Left lung (tissue), 10 donors: ENCODE results near the gene FNDC3B. TPM values are rescaled to one million over a fixed set of nuclear protein-coding genes. Genes with fewer than 3 reads are reported as not detected.
A peak's percentile ranks its signal among the peaks of the same experiment; 100 is the strongest.
"Not testable (repeated sequence)": the region's sequence is repeated elsewhere in the genome, so short reads cannot be mapped to it uniquely, and the experiment has no call there.

Source experiments
- ATAC-seq: fragments of 200-7000 bp; cut with Tn5 transposase; one replicate; pipeline ENCODE4 v1.9.1; 2020; ENCODE audit warnings: moderate library complexity
- DNase-seq, 4 donors: peaks; one replicate each; pipeline ENCODE4 v3.0.0-alpha.2; 2013 to 2020
- H3K27ac ChIP-seq, 2 donors: fragments of 200-600 bp; sonication (generic) in 1 of 2; one replicate each; pipeline versions ENCODE4 v1.5.0 to v1.8.0; 2020 to 2021
- H3K27me3 ChIP-seq, 2 donors: fragments of 200-600 bp; sonication (generic) in 1 of 2; one replicate each; pipeline versions ENCODE4 v1.5.0 to v1.8.0; 2020 to 2021
- H3K36me3 ChIP-seq, 2 donors: fragments of 200-600 bp; sonication (generic) in 1 of 2; one replicate each; pipeline versions ENCODE4 v1.5.0 to v1.8.0; 2020 to 2021
- H3K4me1 ChIP-seq, 2 donors: fragments of 200-600 bp; one replicate each; pipeline ENCODE4 v1.8.0; 2021
- H3K4me3 ChIP-seq, 2 donors: fragments of 200-600 bp; sonication (generic) in 1 of 2; one replicate each; pipeline versions ENCODE4 v1.5.0 to v1.8.0; 2020 to 2021; ENCODE audit warnings: mild to moderate bottlenecking in 1 of 2
- H3K9me3 ChIP-seq, 2 donors: fragments of 200-600 bp; sonication (generic) in 1 of 2; one replicate each; pipeline versions ENCODE4 v1.5.0 to v1.8.0; 2020 to 2021
- CTCF ChIP-seq, 2 donors: fragments of 200-600 bp; sonication (generic) in 1 of 2; IDR thresholded peaks; one replicate each; pipeline versions ENCODE4 v1.5.0 to v1.8.0; 2021; ENCODE audit warnings: antibody characterized with exemption in 2 of 2
- intact Hi-C, 2 donors: fragments of 100-400 bp; cut with DNase I; formaldehyde crosslinking; loops; one replicate each; pipeline versions ENCODE4 v1.11.2 to v1.14.2; 2022
- polyA plus RNA-seq, 6 donors: library from polyadenylated mRNA; unstranded; fragments of 120-200 nt; gene quantifications; one replicate each; pipeline ENCODE4 v1.2.1, GENCODE V29; 2013; ENCODE audit not compliant: insufficient read length in 6 of 6
- total RNA-seq, 2 donors: library from RNA; stranded (reverse); fragmentation: NEBNext Ultra II Directional; extraction: Animal tissue kit (Norgen Biotek cat#: 25700); gene quantifications; one replicate each; pipeline ENCODE4 v1.2.1, GENCODE V29; 2021
- donor health status: DM: no; HTN: yes; CAD: no.
- donor health status: DM: no; HTN: no; CAD: no.

The FNDC3B gene
- total and polyA plus RNA-seq, 8 donors: 35.2 to 185 (median 42.3) TPM

DNA sequence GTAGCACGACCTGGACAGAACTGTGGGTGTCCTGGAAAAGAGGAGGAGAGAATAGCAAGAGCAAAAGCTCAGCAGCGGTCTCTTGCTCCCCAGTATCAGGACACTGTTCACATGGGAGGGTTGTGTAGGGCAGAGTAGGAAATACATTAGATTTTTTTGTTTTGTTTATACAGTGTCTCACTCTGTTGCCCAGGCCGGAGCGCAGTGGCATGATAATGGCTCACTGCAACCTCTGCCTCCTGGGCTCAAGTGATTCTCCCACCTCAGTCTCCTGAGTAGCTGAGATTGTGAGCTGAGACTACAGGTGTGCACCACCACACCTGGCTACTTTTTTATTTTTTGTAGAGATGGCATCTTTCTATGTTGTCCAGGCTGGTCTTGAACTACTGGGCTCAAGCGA, 53.3 kb downstream of the FNDC3B start:
- H3K4me1 ChIP-seq: peaks cover 15 to 73% of the 10 kb centered on the region in 2 donors
- DNase-seq (no peak), ATAC-seq (no peak)
- peaks cover 0 to 7% of the 10 kb centered on the region in 2 donors for H3K9me3 ChIP-seq
- no peak for TF ChIP-seq CTCF (IDR thresholded peaks at IDR 0.05)
- peak overlapping the region in 1 of 2 donors; percentile 3 for H3K27ac ChIP-seq
- no peak overlapping the region for H3K4me3 ChIP-seq
- no peaks in the 10 kb centered on the region for H3K36me3 ChIP-seq
- no peaks in the 10 kb centered on the region for H3K27me3 ChIP-seq
- intact Hi-C loops: no loop called here

- intact Hi-C loops, H3K36me3 ChIP-seq: not testable (repeated sequence)
- peaks cover 22 to 73% of the 10 kb centered on the region in 2 donors for H3K4me1 ChIP-seq
Observed at GRCh38 chr3:172093581-172094443, 54.4 kb downstream of the FNDC3B start.

DNA sequence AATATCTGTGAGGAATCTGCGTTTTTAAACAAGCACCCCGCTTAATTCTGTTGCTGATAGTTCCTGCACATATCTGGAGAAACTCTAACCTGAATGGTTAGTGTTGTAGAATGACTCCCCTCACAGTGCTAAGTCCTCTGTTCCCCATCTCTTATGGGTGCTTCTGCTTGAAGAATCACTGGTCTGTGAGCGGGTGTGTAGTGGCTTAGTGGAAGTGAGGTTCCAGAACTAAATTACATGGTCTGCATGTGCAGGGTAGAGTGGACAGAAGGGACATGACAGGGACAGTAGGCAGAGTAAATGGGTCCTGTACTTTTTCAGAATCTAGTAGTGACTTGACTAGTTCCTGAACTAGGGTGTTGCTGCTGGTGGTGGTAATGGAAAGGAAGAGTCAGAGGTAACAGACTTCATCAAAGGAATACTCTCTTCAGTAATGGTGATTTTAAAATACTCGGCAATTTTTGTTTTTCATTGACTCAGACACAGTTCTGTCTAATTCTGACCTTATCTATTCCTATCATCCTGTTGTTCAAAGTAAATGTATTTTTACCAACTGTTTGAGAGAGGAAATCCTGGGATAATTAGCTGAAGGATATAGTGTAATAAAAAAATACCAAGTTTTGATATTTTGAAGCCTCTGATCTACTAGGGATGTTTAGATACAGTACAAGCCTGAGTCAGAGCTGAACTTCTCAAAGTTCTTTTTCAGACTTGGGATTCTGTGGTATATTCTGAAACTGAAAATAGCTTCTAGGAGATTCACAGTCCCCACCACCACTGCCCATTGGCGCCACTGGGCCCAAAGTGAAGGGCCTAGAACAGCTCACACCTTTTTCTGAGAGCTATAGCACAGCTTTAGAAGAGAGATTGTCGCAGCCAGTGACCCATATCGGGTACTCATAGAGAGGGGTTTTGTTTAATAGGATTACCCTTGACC, 55.5 kb downstream of the FNDC3B start:
- intact Hi-C loops: no loop called here
- DNase-seq (no peak), ATAC-seq (no peak)
- Histone ChIP-seq H3K4me3 (no peak overlapping the region), H3K27me3 (no peaks in the 10 kb centered on the region), H3K9me3 (peaks cover 0 to 7% of the 10 kb centered on the region in 2 donors), H3K27ac (peak overlapping the region in 1 of 2 donors; percentile 39), H3K4me1 (peaks cover 24 to 75% of the 10 kb centered on the region in 2 donors), H3K36me3 (no peaks in the 10 kb centered on the region)
- TF ChIP-seq CTCF (IDR thresholded peaks at IDR 0.05): no peak

More at GRCh38 chr3:172093581-172094443, 54.4 kb downstream of the FNDC3B start:
- not testable (repeated sequence) for ATAC-seq, DNase-seq, H3K4me3 ChIP-seq, H3K27me3 ChIP-seq, H3K9me3 ChIP-seq
- H3K27ac ChIP-seq: peak overlapping the region in 1 of 2 donors; percentile 39

DNA sequence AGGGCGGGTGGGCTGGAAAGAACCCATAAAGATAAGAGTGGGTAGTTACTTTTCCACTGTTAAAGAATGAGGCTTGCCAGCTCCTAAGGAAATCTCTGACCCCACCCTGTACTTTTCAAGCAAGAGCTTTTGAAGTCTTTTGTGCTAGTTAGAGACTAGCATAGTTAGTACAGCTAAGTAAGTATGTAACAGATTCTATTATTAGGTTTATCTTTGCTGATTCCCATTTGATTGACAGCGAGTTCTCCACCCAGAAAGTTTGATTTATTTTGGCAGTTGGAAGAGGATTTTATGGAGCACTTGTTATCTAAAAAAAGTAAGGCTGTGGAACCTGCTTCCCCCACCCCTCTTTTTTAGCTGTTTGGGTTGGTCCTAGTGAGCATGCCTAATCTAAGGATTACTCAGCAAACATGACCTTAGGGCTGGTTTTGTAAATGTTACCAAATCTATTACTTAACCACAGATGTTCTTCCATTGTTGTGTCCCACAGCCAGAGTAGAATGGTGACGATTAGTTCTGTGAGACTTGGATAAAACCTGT, 57.6 kb downstream of the FNDC3B start:
- no peaks in the 10 kb centered on the region for H3K27me3 ChIP-seq
- H3K4me1 ChIP-seq: peaks cover 34 to 76% of the 10 kb centered on the region in 2 donors
- ATAC-seq (peak; percentile 72), DNase-seq (no peak)
- intact Hi-C loops: no loop called here
- peak overlapping the region; percentile 37 to 39 for H3K27ac ChIP-seq
- no peaks in the 10 kb centered on the region for H3K36me3 ChIP-seq
- no peak overlapping the region for H3K4me3 ChIP-seq
- peaks cover 0 to 7% of the 10 kb centered on the region in 2 donors for H3K9me3 ChIP-seq
- no peak for TF ChIP-seq CTCF (IDR thresholded peaks at IDR 0.05)

- DNase-seq (no peak), ATAC-seq (no peak)
- no peak for TF ChIP-seq CTCF (IDR thresholded peaks at IDR 0.05)
- no peaks in the 10 kb centered on the region for H3K36me3 ChIP-seq
- intact Hi-C loops: no loop called here
- H3K9me3 ChIP-seq: peaks cover 0 to 7% of the 10 kb centered on the region in 2 donors
- peaks cover 41 to 76% of the 10 kb centered on the region in 2 donors for H3K4me1 ChIP-seq
- peak overlapping the region; percentile 37 to 39 for H3K27ac ChIP-seq
- H3K27me3 ChIP-seq: no peaks in the 10 kb centered on the region
- H3K4me3 ChIP-seq: no peak overlapping the region
Observed at GRCh38 chr3:172097585-172097984, 58.2 kb downstream of the FNDC3B start.
